Loucy (cell line): ENCODE data around the gene GRAPL.
"Not testable (repeated sequence)": the region's sequence is repeated elsewhere in the genome, so short reads cannot be mapped to it uniquely, and the experiment has no call there.

Experiments used
- EZH2phosphoT487 ChIP-seq: fragments of 200-600 bp; IDR thresholded peaks from 2 replicates; pipeline ENCODE4 v1.6.1; 2018; ENCODE audit warnings: antibody characterized with exemption, mild to moderate bottlenecking, moderate library complexity, borderline replicate concordance
- TF ChIP-seq, protein P1 (sequence below): fragments of 200-600 bp; sonication (generic); conservative IDR thresholded peaks from 2 replicates; pipeline ENCODE4 v1.5.1; 2014; ENCODE audit warnings: mild to moderate bottlenecking, antibody characterized with exemption, low read length

- TF ChIP-seq, protein P1, sequence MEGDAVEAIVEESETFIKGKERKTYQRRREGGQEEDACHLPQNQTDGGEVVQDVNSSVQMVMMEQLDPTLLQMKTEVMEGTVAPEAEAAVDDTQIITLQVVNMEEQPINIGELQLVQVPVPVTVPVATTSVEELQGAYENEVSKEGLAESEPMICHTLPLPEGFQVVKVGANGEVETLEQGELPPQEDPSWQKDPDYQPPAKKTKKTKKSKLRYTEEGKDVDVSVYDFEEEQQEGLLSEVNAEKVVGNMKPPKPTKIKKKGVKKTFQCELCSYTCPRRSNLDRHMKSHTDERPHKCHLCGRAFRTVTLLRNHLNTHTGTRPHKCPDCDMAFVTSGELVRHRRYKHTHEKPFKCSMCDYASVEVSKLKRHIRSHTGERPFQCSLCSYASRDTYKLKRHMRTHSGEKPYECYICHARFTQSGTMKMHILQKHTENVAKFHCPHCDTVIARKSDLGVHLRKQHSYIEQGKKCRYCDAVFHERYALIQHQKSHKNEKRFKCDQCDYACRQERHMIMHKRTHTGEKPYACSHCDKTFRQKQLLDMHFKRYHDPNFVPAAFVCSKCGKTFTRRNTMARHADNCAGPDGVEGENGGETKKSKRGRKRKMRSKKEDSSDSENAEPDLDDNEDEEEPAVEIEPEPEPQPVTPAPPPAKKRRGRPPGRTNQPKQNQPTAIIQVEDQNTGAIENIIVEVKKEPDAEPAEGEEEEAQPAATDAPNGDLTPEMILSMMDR = not testable (repeated sequence)
- TF ChIP-seq EZH2phosphoT487 = not testable (repeated sequence)
Observed at GRCh38 chr17:19144373-19144772, 17.0 kb downstream of the GRAPL start.
